B cell (primary cell): ENCODE results near the gene CTNNA3.

Experiments
- EZH2 ChIP-seq: IDR thresholded peaks from 2 replicates; pipeline ENCODE4 v1.6.1; 2012; ENCODE audit warnings: borderline replicate concordance, low read depth, mild to moderate bottlenecking, moderate library complexity, low read length; ENCODE audit not compliant: insufficient read depth, poor library complexity, severe bottlenecking
- TF ChIP-seq, protein P1 (sequence below): fragments of 200-600 bp; IDR thresholded peaks from one replicate; pipeline ENCODE4 v1.8.0; 2022; ENCODE audit warnings: antibody characterized with exemption, mild to moderate bottlenecking

DNA sequence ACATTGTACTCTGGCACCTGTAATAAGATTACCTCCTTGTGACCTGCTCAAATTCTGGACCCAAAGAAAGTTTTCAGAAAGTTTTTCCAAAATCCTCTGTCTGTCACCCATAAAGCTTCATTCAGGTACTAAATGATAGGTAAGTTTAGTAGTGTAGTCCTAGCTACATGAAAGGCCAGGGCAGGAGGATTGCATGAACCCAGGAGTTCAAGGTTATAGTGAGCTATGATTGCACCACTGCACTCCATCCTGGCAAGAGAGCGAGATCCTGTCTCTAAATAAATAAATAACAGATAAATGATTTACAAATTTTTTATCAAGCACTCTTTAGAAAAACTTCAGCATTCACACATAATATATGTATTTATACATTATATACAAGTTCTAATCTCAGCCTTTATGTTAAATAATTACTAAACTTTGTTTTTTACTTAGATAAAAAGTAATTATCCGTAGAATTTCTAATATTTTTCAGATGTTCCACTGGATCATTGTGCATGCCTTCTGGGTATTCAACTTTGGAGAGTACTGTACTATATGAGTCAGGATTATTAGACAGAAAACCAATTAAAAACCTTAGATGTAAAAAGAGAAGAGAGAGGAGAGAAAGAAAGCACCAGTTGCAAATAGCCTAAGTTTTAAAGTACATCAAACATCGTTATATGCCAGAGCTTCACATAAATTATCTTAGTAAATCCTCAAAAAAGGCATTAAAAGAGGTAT is 407.1 kb downstream of the CTNNA3 start:
- TF ChIP-seq, protein P1, sequence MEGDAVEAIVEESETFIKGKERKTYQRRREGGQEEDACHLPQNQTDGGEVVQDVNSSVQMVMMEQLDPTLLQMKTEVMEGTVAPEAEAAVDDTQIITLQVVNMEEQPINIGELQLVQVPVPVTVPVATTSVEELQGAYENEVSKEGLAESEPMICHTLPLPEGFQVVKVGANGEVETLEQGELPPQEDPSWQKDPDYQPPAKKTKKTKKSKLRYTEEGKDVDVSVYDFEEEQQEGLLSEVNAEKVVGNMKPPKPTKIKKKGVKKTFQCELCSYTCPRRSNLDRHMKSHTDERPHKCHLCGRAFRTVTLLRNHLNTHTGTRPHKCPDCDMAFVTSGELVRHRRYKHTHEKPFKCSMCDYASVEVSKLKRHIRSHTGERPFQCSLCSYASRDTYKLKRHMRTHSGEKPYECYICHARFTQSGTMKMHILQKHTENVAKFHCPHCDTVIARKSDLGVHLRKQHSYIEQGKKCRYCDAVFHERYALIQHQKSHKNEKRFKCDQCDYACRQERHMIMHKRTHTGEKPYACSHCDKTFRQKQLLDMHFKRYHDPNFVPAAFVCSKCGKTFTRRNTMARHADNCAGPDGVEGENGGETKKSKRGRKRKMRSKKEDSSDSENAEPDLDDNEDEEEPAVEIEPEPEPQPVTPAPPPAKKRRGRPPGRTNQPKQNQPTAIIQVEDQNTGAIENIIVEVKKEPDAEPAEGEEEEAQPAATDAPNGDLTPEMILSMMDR, result no peak
- TF ChIP-seq EZH2, result no peak
